NCI-H1436 (cell line): Measurements from ENCODE around the gene RNU1-4.
A peak's percentile ranks its signal among the peaks of the same experiment; 100 is the strongest.
"Not testable (repeated sequence)": the region's sequence is repeated elsewhere in the genome, so short reads cannot be mapped to it uniquely, and the experiment has no call there.

ENCODE experiments used
- DNase-seq: peaks from one replicate; lab custom pipeline; 2025; lab: John Stamatoyannopoulos, UW

RNU1-4 gene

DNA sequence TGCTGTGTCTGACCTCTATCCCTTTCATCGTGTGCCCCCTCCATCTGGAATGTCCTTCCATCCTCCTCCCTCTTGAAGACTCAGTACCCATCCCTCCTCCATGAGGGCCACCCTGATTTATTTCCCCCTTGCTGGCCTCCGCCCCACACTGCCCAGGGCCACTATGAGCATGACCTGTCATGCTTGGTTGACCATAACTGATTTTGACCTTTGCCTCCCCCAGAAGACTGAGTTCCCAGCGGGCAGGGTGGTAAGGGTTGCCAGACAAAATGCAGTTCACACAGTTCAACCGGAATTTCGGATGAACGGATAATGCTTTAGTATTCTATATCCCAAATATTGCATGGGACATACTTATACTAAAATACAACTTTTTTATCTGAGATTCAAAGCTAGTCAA is 31.6 kb upstream of the RNU1-4 start:
- DNase-seq, result not testable (repeated sequence)

DNA sequence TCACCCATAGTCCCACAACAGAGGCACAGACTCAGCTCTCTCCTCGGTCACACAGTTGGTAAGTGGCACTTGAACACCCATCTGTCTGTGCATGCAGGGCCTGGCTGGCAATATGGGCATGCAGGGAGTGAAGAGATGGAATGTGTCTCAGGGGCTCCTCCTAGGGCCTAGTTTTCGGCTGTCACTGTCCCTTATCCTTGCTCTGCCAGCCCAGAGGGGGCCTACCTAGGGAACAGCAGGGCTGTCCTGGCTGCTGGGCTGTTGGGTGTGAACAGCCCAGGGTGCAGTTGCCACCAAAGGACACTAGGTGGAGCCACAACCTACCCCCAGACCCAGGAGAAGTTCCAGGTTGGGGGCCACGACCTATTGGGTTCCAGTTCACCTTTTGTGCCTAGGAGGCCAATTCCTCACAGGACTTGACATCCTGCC is 30.6 kb upstream of the RNU1-4 start:
- DNase-seq, result not testable (repeated sequence)

DNA sequence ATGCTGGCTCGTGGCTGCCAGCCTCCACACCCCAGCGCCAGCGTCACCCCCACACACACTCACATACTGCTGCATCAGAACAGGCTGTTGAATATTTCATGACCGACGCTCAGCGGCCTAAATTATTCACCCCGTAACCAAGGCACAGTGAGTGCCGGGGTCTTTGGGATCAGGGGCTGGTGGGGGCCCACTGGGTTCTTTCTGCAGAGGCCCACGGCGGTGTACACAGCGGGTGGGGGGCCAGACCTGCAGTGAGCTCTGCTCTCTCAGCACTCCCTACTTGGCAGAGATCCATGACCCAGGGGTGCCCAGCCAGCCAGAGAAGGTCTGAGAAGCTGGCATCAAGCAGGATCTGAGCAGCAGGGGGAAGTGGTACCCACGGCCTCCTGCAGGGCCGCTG is 29.7 kb upstream of the RNU1-4 start:
- DNase-seq, result not testable (repeated sequence)

DNA sequence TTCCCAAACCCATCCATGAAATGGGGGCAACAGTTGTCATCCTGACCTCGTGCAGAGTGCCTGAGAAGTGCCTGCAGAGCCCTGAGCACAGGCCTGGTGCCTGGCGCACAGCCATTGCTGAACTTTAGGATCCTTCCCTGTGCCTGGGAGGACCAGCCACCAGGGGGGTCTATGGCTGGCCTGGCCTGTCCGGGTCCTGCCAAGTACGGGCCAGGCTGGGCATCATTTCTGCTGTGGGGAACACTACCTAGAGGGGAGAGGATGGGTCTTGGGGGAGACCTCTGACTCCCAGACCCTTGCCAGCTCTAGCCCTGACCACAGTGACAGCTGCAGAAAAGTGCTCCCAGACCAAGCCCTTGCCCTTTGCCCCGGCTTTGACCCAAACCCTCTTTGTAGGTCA is 28.2 kb upstream of the RNU1-4 start:
- not testable (repeated sequence) for DNase-seq

DNA sequence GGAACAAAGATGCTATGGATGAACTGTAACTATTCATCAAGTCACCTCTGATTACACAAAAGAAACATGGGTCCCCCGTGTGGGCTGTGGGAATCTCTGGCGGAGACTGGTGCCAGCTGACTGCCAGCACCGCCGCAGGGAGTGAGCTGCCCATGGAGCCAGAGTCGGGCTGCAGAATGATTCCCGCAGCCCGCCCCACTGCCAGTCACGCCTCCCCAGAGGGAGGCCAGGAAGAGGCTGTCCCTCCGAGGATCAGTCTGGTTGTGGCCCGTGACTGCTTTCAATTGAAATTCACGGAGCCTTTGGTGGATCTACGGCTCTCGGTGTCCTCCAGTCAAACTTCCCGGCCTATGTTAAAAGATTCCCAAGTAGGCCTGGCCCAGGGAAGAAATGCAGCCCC is 27.7 kb upstream of the RNU1-4 start:
- not testable (repeated sequence) for DNase-seq

DNA sequence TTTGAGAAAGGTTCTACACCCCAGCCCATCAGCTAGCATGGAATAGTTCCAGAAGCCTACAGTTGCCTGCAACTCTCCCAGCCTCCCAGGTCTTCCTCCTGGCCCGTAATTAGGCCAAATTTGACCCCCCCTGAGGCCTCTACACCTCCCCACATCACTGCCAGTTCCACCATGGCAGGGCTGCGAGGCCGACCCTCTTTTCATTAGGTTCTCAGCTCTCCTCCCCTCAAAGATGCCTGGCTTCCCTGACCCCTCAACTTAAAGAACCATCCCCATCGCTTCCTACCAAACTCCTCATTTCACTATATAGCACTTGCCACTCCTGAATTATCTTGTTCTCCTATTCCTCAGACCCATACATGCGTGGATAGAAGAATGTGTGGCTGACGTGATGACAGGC is 27.3 kb upstream of the RNU1-4 start:
- DNase-seq, result not testable (repeated sequence)

DNA sequence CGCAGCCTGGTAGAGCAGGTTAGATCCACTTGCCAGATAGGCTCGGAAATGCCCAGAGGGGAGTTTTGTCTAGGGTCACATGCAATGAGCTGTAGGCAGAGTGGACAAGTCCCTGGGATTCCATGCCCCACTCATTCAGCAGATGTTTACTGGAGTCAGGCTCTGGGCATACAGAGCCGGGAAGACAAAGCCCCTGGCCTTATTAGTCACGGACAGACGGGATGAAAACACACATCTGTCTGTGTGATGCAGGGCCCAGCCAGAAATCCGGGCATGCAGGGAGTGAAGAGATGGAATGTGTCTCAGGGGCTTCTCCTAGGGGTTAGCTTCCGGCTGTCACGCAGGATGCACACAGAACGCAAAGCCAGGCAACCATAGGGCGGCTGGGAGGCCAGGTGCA is 26.8 kb upstream of the RNU1-4 start:
- DNase-seq, result not testable (repeated sequence)

DNA sequence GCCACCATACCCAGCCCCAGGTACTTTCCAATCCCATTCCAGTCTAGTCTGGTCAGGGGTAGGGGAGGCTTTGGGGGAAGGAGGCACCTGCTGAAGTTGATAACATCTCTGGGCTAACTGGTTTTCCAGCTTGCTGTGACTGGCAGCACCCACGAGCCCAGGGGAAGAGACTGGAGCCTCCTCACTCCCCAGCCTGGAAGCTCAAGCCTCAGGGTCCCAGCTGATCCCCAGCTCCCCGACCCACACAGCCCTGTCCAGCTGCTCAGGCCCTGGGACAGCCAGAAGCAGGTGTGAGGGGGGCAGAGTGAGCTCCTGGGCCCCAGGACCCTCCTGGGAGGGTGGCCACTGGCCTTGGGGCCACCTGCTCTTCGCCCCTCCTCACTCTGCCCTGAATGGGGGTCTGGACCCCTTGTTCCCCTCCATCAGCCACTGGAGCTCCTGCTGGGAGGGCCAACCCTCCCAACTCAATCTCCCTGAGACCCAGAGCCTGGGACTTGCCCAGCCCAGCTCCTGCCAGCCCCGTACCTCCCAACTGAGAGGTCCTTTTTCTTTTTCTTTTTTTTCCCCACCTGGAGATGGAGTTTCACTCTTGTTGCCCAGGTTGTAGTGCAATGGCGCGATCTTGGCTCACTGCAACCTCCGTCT is 23.5 kb upstream of the RNU1-4 start:
- no peak for DNase-seq

DNA sequence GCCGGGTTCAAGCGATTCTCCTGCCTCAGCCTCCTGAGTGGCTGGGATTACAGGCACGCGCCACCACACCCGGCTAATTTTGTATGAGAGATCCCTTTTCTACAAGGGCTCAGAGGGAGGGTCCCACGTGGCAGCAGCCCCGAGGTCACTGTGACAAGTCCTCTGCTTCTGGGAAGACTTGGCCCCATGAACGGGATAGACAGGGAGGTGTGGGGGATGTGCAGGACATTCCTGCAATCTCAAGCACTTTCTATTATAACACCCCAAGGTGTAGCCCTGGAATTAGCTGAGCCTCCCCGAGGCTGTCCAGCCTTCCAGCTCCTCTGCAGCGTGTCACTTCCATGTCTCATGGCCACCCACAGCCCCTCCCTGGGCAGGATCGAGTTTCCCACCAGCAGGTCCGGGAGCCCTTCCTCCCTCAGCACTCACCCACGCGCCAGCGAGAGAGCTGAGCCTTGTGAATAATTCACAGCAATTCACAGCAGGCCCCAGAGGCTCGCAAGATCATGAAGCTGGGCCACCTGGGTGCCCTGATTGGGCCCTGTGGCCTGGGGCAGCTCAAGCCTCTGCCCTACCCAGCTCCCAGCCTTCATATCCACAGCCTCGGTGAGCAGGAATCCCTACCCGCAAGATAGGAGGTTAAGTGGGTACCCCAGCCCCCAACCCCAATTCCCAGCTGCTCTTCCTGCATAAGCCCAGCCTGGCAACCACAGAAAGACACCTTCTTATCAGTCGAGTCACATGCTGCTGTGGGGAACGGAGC is 22.8 kb upstream of the RNU1-4 start:
- DNase-seq, result no peak

DNA sequence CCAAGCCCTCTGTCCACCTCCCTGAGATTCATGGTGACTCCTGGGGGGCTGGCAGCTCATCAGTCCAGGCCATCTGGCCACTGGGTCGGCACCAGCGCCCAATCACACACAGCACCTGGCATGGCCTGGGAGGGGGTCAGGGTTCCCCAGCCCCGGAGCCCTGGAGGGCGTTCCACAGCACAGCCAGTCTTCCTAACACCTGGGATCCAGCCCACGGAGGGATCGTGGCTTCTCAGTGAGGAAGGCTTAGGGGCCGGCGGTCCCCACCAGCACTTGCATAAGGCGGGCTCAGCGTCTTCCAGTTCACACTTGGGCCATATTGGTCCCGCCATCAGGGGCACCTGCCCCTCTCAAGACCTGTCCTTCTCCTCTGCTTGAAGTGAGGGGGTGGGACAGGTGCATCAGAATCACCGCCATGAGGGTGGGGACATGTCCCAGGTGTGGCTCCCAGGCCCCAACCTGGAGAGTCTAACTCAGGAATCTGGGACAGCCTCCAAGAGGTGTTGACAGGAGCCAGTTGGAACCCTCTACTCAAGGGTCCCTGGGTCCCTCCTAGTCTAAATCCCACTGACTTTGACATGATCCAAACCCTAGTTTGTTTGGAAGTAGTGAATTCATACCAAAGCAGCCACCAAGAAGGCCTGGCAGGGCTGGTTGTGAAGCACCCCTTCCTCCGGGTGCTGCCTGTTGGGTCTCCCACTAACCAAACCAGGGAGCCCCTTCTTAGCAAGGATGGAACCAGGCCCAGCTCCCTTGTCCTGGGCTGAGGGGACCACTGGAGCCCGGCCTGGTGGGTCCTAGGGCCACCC is 22.0 kb upstream of the RNU1-4 start:
- DNase-seq, result not testable (repeated sequence)

DNA sequence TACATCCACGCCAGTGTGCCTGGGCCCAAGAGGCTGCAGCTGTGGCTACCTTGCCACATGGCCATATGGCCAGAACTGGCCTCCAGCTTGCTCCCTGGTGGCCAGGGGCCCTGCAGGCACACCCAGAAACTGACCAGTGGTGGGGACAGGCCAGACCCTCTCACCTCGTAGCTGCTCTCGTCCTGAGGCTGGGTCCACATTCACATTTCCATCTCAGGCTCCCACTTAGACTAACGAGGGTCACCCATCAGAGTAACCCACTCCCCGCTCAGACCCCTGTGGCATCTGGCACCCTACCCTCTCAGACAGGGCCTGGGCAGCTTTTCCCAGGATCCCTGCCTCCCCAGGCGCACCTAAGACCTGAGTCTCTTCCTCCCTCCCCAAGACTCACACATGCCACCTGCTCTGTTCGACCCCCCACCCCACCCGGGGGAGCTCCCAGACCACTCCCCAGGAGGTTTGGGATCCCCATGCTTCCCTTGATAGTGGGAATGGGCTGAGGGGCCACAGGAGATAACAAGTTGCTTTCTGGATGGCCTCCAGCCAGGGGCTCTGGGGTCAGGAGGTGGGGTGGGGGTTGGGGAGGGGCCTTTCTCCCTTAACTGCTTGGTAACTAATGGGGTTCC is 21.3 kb upstream of the RNU1-4 start:
- DNase-seq, result no peak

DNA sequence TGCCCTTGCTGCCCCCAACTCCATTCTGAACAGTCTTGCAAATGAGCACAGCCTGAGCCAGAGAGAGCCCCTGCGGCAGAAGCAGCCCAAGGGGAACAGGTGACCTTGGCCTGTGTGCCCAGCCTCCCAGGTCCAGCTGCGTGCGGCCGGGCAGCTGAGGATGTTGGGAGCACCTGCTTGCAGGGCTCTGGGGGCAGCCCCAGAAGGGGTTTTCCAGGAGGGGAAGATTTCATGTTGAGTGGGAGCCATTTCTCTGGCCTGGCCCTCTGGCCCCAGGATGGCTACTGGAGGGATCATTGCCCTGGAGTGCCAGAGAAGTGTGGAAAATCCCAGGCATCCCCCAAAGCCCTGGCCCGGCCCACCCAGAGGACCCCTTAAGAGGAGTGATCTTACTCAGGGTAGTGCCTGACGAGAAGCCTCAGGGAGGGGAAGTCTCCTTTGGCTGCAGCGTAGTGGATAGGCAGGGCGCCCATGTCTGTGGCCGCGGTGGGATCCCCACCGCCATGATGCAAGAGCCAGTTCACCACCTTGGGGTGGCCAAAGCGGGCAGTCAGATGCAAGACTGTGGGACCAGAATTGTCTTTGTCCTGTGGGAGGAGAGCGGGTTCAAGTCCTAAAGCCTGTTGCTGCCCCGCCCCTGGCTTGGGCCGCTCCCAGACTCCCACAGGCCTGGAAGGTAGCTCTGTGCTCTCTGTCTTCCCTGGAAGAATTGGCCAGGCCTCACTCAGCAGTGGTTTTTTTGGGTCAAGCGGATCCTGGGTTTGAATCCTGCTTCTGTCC is 20.6 kb upstream of the RNU1-4 start:
- DNase-seq, result no peak

DNA sequence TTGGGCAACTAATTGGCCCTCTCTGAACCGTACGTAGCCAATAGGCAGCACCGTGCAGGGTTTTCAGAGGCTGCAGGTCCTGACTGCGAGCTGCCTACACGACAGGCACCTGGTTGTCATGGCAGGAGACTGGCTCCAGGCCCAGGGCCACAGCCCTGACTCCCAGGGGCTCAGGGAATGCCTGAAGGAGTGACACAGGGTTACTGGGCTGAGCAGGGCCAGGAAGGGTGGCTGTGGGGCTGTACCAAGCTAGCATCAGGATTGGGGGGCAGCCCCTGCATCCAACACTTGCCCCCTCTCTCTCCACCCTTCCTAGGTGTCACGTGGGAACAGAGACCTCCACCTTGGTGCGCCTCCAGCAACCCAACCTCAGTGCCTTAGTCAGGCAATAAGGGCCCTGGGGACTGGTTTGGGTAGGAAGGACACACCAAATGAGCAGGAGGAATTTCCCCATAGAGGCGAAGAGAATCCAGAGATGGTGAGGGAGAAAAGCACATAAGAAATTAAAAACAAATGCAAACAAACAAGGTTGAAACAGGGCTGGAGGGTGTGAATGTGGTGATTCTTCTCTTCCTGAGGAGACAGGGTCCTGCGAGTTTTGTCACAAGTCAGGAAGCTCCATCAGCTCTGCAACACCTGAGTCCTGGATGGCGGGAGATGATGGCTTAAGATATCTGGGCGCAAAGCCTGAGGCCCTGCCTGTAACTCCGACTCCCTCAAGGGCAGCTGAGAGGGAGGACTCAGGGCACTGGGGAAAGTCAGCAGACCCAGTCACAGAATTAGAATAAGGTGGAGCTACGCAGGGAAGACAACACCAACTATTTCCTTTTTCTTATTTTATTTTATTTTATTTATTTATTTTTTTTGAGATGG is 19.7 kb upstream of the RNU1-4 start:
- no peak for DNase-seq

DNA sequence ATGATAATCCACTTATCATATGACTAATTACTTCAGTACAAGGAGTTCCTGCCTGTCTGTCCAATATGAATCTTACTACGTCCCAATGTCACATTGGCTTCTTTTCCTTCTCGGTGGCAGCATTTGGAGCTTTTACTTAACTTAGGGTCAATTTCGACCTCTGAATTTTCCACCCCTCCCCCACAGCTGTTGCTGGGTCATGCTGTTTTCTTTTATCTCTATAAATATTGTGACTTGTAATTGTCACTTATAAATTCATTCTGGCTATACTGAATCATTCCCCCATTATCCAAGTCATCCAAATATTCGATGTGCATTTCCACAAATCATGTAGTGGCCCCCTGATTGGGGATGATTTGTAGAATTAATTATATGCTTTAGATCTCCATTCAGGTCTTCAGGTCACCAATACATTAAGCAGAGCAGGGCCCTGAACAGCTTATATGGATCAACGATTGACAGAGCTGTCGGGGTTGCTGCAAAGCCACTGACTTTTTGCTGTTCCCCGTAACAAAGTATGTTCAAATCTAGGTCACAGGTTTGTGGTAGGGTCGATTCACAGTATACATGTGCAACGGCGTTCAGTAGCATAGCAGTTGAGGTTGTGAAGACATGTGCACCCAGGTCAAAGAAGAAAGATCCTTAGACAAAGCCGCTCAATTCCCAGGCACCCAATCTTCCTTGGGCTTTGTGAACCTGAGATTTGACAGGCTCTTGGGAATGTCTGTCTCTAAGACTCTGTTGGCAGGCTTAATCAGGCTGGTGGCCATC is 18.3 kb upstream of the RNU1-4 start:
- DNase-seq, result no peak

DNA sequence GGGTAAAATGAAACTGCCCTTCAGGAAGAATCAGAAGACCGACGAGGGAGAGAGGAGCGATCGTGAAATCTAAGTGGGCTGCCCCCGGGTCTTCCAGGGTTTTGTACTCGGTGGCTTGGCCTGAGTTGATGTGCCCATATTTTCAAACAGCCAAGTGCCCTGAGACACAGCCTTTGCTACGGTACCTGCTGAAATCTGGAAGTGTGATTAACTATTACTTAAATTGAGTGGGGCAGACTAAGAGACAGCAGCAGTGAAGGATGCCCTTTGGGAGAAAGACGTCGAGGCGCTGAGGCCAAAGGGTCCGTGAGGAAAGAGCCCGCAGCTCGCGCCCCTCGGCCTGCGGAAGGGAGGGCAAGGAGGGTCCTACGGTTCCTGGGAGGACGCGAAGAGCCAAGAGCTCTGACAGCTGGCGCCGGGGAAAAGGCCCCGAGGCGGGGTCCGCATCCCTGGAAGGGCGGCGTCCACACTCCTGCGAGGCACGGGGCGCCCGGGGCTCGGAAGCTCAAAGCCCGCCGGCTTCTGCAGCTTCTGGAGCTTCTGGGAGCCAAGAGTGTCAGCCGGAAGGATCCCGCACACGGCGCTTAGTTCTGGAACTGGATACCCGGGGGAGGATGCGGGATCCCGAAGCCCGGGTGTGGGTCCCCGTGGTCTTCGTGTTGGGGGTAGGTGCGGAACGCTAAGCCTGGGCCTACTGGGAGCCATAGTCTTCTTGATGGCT is 15.4 kb upstream of the RNU1-4 start:
- no peak for DNase-seq

DNA sequence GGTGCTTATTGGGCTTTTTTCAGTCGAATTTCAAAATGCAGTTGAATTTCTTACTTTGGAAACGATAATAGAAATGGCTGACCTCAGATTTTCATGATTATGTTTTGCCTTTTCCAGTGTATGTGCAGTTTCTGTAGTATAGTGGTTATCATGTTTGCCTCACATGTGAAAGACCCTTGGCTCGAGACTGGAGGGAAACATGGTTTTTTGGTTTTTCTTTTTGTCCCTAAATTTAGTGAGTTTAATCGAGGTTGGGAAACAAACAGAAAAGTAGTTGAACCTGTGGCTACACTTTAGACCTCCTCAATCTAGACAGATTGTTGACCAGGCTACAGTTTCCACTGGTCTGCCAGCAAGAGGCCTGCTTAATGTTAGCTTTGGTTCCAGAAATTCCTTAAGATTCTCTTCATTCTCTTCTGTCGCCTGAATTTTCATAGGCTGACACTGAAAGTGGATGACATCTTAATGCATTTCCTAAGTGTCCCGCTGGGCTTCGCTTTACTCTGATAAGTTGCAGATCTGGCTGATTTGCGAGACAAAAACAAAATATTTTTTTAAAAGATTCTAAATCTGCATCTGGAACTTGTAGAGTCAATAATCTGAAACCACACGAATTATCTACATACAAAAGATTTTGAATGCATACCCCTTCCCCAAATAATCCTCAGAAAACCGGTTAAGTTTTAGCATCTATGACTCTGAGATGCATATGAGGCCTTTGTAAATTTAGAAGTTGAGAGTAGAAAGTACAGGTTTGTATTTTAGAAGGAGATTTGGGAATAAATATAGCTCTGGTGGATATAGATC is 14.7 kb upstream of the RNU1-4 start:
- not testable (repeated sequence) for DNase-seq

DNA sequence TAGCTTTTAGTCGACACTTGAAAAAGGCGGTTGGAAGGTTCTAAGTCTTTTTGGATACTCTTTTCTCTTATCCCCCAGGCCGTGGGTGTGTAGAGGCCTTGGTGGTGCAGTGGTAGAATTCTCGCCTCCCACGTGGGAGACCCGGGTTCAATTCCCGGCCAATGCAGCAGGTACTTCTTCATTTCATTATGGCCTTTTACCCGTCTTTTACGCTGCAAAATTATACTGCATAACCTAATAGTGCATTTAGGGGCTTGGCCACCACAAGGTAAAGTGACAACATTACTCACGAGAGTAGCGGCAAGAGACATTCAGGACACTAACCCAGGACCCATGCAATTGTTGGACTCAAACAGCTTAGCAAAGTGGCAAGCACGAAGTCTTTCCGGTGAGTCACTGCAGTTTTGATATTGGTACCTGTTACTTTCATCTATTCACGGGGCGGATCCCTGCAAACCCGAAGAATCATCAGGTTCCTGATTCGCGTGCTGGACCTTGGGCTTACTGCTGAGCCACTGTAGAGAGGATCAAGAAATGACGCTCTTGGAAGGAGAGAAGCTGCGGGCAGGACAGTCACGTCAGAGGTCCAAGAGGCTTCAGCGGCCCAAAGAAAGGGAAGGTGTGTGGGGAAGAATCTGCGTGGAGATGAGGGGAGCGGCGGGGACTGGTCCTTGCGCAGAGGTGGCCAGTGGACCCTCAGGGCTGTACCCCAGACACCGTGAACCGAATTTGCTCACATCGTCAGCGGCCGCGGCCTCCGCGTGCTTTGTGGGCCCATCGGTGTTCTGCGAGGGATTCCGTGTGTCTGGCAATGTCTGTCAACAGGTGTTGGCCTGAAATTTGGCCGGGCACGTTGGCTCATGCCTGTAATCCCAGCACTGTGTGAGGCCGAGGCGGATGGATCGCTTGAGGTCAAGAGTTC is 12.9 kb upstream of the RNU1-4 start:
- peak; percentile 27 for DNase-seq
